Measurements from ENCODE around the gene ENO4.

The ENO4 gene

GRCh38 chr10:116866987-116867595 lies 17.8 kb downstream of the ENO4 start:
- DNase-seq, result no peak

- DNase-seq, result no peak
These were observed 18.9 kb downstream of the ENO4 start for GRCh38 chr10:116868198-116868676.

- no peak for DNase-seq
These were observed 19.4 kb downstream of the ENO4 start for GRCh38 chr10:116868722-116869121.

GRCh38 chr10:116870949-116871348 lies 21.6 kb downstream of the ENO4 start:
- no peak for DNase-seq

- no peak for DNase-seq
These were observed 23.8 kb downstream of the ENO4 start for GRCh38 chr10:116873134-116873533.

GRCh38 chr10:116875897-116876296 lies 26.6 kb downstream of the ENO4 start:
- no peak for DNase-seq

GRCh38 chr10:116877391-116877790 lies 28.1 kb downstream of the ENO4 start:
- no peak for DNase-seq

- DNase-seq, result peak in 3 of 56 donors; percentile 5 to 22 (median 8)
These were observed 28.8 kb downstream of the ENO4 start for GRCh38 chr10:116878123-116878522.

- no peak for DNase-seq
These were observed 30.5 kb downstream of the ENO4 start for GRCh38 chr10:116879817-116880216.

- peak in 6 of 56 donors; percentile 7 to 27 (median 14) for DNase-seq
These were observed 31.6 kb downstream of the ENO4 start for GRCh38 chr10:116880716-116881482.

- DNase-seq, result no peak
These were observed 33.3 kb downstream of the ENO4 start for GRCh38 chr10:116882639-116883038.

GRCh38 chr10:116886772-116887171 lies 37.5 kb downstream of the ENO4 start:
- no peak for DNase-seq

- DNase-seq, result peak in 4 of 56 donors; percentile 1 to 33 (median 8)
These were observed 39.2 kb downstream of the ENO4 start for GRCh38 chr10:116888380-116889055.

GRCh38 chr10:116889066-116889465 lies 39.8 kb downstream of the ENO4 start:
- DNase-seq, result no peak

GRCh38 chr10:116891208-116891607 lies 41.9 kb downstream of the ENO4 start:
- DNase-seq, result peak in 12 of 56 donors; percentile 2 to 57 (median 28)

- no peak for DNase-seq
These were observed 43.8 kb downstream of the ENO4 start for GRCh38 chr10:116892907-116893685.

- no peak for DNase-seq
These were observed 44.4 kb downstream of the ENO4 start for GRCh38 chr10:116893686-116894037.

- DNase-seq, result no peak
These were observed 50.3 kb downstream of the ENO4 start for GRCh38 chr10:116899626-116900025.

GRCh38 chr10:116905845-116906210 lies 56.5 kb downstream of the ENO4 start:
- DNase-seq, result no peak

- no peak for DNase-seq
These were observed 58.1 kb downstream of the ENO4 start for GRCh38 chr10:116907245-116907987.

- DNase-seq, result no peak
These were observed 60.0 kb downstream of the ENO4 start for GRCh38 chr10:116909307-116909706.

Data from amygdala (tissue), 56 donors.